ENCODE results near the gene ACOX1. TPM values are rescaled to one million over a fixed set of nuclear protein-coding genes. Genes with fewer than 3 reads are reported as not detected.

Gene ACOX1
- total RNA-seq, 1 donor from 2014 or later = 22.3 TPM

GRCh38 chr17:75897160-75898019, 81.6 kb downstream of the ACOX1 start:
- Mint-ChIP-seq H3K4me1 (peaks cover 28% of the 10 kb centered on the region), H3K36me3 (ENCODE audit: low read depth) (peaks cover 4% of the 10 kb centered on the region), H3K27me3 (ENCODE audit: low read depth) (peaks cover 6% of the 10 kb centered on the region), H3K27ac (ENCODE audit: unreplicated experiment) (peak overlapping the region; percentile 51), H3K4me3 (peak overlapping the region; percentile 86), H3K9me3 (no peaks in the 10 kb centered on the region)
- no peak for DNase-seq (ENCODE audit: low read depth, low spot score)
- TF ChIP-seq, protein P1, sequence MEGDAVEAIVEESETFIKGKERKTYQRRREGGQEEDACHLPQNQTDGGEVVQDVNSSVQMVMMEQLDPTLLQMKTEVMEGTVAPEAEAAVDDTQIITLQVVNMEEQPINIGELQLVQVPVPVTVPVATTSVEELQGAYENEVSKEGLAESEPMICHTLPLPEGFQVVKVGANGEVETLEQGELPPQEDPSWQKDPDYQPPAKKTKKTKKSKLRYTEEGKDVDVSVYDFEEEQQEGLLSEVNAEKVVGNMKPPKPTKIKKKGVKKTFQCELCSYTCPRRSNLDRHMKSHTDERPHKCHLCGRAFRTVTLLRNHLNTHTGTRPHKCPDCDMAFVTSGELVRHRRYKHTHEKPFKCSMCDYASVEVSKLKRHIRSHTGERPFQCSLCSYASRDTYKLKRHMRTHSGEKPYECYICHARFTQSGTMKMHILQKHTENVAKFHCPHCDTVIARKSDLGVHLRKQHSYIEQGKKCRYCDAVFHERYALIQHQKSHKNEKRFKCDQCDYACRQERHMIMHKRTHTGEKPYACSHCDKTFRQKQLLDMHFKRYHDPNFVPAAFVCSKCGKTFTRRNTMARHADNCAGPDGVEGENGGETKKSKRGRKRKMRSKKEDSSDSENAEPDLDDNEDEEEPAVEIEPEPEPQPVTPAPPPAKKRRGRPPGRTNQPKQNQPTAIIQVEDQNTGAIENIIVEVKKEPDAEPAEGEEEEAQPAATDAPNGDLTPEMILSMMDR (conservative IDR thresholded peaks at IDR 0.05) = no peak

GRCh38 chr17:75896415-75897159, 82.4 kb downstream of the ACOX1 start, which contains the start of gene TRIM65:
TRIM65 (minus strand) TSS chr17:75896951; CDS start chr17:75896937, 14 bp downstream.
- peaks cover 28% of the 10 kb centered on the region for H3K4me1 Mint-ChIP-seq
- H3K27ac Mint-ChIP-seq (ENCODE audit: unreplicated experiment) = peak within 1 kb of the TSS; percentile 51
- TF ChIP-seq, protein P1 (conservative IDR thresholded peaks at IDR 0.05) = peak; percentile 43
- DNase-seq (ENCODE audit: low read depth, low spot score) = peak; percentile 70
- peaks cover 4% of the 10 kb centered on the region for H3K36me3 Mint-ChIP-seq (ENCODE audit: low read depth)
- peaks cover 6% of the 10 kb centered on the region for H3K27me3 Mint-ChIP-seq (ENCODE audit: low read depth)
- H3K4me3 Mint-ChIP-seq = peak within 1 kb of the TSS; percentile 90
- no peaks in the 10 kb centered on the region for H3K9me3 Mint-ChIP-seq

GRCh38 chr17:75895370-75896155, 83.4 kb downstream of the ACOX1 start:
- TF ChIP-seq, protein P1 (conservative IDR thresholded peaks at IDR 0.05) = peak; percentile 50
- Mint-ChIP-seq H3K27ac (ENCODE audit: unreplicated experiment) (peak overlapping the region; percentile 84), H3K4me1 (peaks cover 28% of the 10 kb centered on the region), H3K4me3 (peak overlapping the region; percentile 90), H3K27me3 (ENCODE audit: low read depth) (peaks cover 6% of the 10 kb centered on the region), H3K36me3 (ENCODE audit: low read depth) (peaks cover 4% of the 10 kb centered on the region), H3K9me3 (no peaks in the 10 kb centered on the region)
- DNase-seq (ENCODE audit: low read depth, low spot score) = no peak

- Mint-ChIP-seq H3K9me3 (no peaks in the 10 kb centered on the region), H3K27me3 (ENCODE audit: low read depth) (peaks cover 6% of the 10 kb centered on the region), H3K4me1 (peaks cover 28% of the 10 kb centered on the region), H3K27ac (ENCODE audit: unreplicated experiment) (no peak overlapping the region), H3K36me3 (ENCODE audit: low read depth) (peaks cover 4% of the 10 kb centered on the region), H3K4me3 (peak overlapping the region; percentile 74)
- DNase-seq (ENCODE audit: low read depth, low spot score) = no peak
- TF ChIP-seq, protein P1 (conservative IDR thresholded peaks at IDR 0.05) = no peak
Observed at GRCh38 chr17:75894049-75894733, 84.8 kb downstream of the ACOX1 start.
